DND-41 (cell line): ENCODE data around the gene VAPA.
A peak's percentile ranks its signal among the peaks of the same experiment; 100 is the strongest.

Source experiments
- ATAC-seq: fragments of 200-7000 bp; cut with Tn5 transposase; 3 replicates; pipeline ENCODE4 v1.9.1; 2021; ENCODE audit warnings: low read depth; ENCODE audit not compliant: insufficient read depth
- DNase-seq: peaks from one replicate; pipeline ENCODE4 v3.0.0-alpha.2; 2020
- H2AFZ ChIP-seq: 2 replicates; pipeline ENCODE4 v1.6.0; 2012; ENCODE audit warnings: low read depth, low read length
- H3K27ac ChIP-seq: 2 replicates; pipeline ENCODE4 v1.5.1; 2012; ENCODE audit warnings: low read length, inconsistent platforms
- H3K27me3 ChIP-seq: fragments of 200-600 bp; sonication (generic); 2 replicates; pipeline ENCODE4 v1.6.0; 2012; ENCODE audit warnings: low read length, mild to moderate bottlenecking, inconsistent platforms; ENCODE audit not compliant: insufficient read depth, poor library complexity
- H3K36me3 ChIP-seq: 2 replicates; pipeline ENCODE4 v1.5.1; 2012; ENCODE audit warnings: low read length, inconsistent platforms; ENCODE audit not compliant: insufficient read depth
- H3K4me1 ChIP-seq: 2 replicates; pipeline ENCODE4 v1.5.1; 2012; ENCODE audit warnings: mild to moderate bottlenecking, low read length; ENCODE audit not compliant: insufficient read depth
- H3K4me2 ChIP-seq: 2 replicates; pipeline ENCODE4 v1.6.0; 2012; ENCODE audit warnings: mild to moderate bottlenecking, moderate library complexity, low read length, inconsistent platforms; ENCODE audit not compliant: insufficient read depth
- H3K4me3 ChIP-seq, 2 experiments: fragments of 200-600 bp in 1 of 2; shearing (Covaris generic) in 1 of 2; 2 replicates each; pipeline ENCODE4 v1.5.1; 2012 to 2016; ENCODE audit warnings: inconsistent platforms in 2 of 2, low read length in 2 of 2, mild to moderate bottlenecking in 2 of 2, low read depth in 1 of 2, moderate library complexity in 1 of 2
- H3K79me2 ChIP-seq: 2 replicates; pipeline ENCODE4 v1.6.0; 2012; ENCODE audit warnings: low read length, inconsistent platforms; ENCODE audit not compliant: insufficient read depth
- H3K9ac ChIP-seq: 2 replicates; pipeline ENCODE4 v1.6.0; 2012; ENCODE audit warnings: low read depth, mild to moderate bottlenecking, inconsistent platforms, low read length, moderate library complexity
- H3K9me3 ChIP-seq: 2 replicates; pipeline ENCODE4 v1.5.1; 2012; ENCODE audit warnings: low read length, moderate library complexity, mild to moderate bottlenecking, inconsistent platforms; ENCODE audit not compliant: insufficient read depth, severe bottlenecking
- H4K20me1 ChIP-seq: 2 replicates; pipeline ENCODE4 v1.6.0; 2012; ENCODE audit warnings: low read length; ENCODE audit not compliant: insufficient read depth
- EZH2 ChIP-seq: IDR thresholded peaks from 3 replicates; pipeline ENCODE4 v1.6.1; 2012; ENCODE audit warnings: borderline replicate concordance, low read depth, mild to moderate bottlenecking, moderate library complexity, low read length, inconsistent platforms; ENCODE audit not compliant: severe bottlenecking
- TF ChIP-seq, protein P1 (sequence below): IDR thresholded peaks from 2 replicates; pipeline ENCODE4 v1.5.1; 2012; ENCODE audit warnings: borderline replicate concordance, low read length, moderate library complexity, mild to moderate bottlenecking; ENCODE audit not compliant: poor library complexity, severe bottlenecking; ENCODE audit errors: extremely low read depth

Gene VAPA

DNA sequence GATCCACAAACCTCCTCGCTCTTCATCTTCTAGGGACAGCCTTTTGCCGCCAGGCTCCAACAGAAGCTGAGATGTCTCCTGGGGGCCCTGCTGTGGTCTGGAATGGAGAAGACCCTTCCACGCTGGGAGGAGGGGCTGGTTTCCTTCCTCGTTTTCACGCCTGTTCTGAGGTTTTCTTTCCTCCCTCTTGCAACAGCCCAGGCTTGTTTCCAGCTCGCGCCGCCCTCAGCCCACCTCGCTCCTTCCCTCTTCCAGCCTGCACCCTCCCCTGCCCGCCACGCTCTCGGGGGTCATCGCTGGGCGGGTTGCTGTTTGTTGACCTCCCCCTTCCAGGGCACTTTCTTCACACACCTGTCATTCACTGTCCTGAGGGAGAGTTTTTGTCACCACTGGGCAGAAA, 55.4 kb downstream of the VAPA start:
- Histone ChIP-seq H3K4me1 (peaks cover 13% of the 10 kb centered on the region), H4K20me1 (no peaks in the 10 kb centered on the region), H3K9me3 (no peaks in the 10 kb centered on the region), H2AFZ (no peak overlapping the region), H3K27ac (no peak overlapping the region), H3K4me2 (no peak overlapping the region), H3K79me2 (no peaks in the 10 kb centered on the region), H3K27me3 (no peaks in the 10 kb centered on the region), H3K36me3 (no peaks in the 10 kb centered on the region), H3K9ac (no peak overlapping the region), H3K4me3 (no peak overlapping the region)
- TF ChIP-seq EZH2, result no peak
- TF ChIP-seq, protein P1, sequence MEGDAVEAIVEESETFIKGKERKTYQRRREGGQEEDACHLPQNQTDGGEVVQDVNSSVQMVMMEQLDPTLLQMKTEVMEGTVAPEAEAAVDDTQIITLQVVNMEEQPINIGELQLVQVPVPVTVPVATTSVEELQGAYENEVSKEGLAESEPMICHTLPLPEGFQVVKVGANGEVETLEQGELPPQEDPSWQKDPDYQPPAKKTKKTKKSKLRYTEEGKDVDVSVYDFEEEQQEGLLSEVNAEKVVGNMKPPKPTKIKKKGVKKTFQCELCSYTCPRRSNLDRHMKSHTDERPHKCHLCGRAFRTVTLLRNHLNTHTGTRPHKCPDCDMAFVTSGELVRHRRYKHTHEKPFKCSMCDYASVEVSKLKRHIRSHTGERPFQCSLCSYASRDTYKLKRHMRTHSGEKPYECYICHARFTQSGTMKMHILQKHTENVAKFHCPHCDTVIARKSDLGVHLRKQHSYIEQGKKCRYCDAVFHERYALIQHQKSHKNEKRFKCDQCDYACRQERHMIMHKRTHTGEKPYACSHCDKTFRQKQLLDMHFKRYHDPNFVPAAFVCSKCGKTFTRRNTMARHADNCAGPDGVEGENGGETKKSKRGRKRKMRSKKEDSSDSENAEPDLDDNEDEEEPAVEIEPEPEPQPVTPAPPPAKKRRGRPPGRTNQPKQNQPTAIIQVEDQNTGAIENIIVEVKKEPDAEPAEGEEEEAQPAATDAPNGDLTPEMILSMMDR, result no peak
- DNase-seq (no peak), ATAC-seq (no peak)

DNA sequence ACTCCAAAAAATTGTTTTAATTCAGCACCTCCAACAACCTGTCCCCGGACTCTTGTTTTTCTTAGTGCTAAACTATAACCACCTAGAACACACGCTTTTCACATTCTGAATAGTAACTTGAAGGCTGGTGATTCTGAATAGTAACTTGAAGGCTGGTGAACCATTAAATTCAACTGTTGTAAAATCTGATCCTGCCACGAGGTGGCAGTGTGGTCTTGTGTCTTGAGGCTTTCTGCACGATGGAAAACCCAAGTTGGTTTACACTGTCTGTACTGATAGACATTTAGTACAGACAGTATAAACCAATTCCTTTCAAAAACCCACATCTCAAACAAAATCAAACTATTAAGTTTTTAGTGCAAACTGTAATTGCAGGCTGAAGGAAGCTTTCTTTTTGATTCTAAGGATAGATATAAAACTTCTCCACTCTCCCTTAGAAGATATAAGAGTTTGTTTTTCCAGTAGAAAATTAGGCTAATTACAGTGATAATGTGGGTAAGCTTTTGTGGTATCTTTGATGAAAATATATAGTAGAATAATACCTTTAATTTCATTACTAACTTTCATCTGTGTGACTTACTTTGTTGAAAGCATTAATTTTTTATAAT, 57.6 kb downstream of the VAPA start:
- DNase-seq, result peak; percentile 76
- H3K27me3 ChIP-seq, result no peaks in the 10 kb centered on the region
- H3K4me1 ChIP-seq, result peaks cover 2% of the 10 kb centered on the region
- no peaks in the 10 kb centered on the region for H3K79me2 ChIP-seq
- no peaks in the 10 kb centered on the region for H4K20me1 ChIP-seq
- TF ChIP-seq, protein P1, result peak; percentile 83
- TF ChIP-seq EZH2, result no peak
- H3K9ac ChIP-seq, result no peak overlapping the region
- H3K36me3 ChIP-seq, result no peaks in the 10 kb centered on the region
- H3K4me2 ChIP-seq, result no peak overlapping the region
- ATAC-seq, result peak; percentile 92
- H3K9me3 ChIP-seq, result peaks cover 9% of the 10 kb centered on the region
- no peak overlapping the region for H3K4me3 ChIP-seq
- no peak overlapping the region for H2AFZ ChIP-seq
- no peak overlapping the region for H3K27ac ChIP-seq

DNA sequence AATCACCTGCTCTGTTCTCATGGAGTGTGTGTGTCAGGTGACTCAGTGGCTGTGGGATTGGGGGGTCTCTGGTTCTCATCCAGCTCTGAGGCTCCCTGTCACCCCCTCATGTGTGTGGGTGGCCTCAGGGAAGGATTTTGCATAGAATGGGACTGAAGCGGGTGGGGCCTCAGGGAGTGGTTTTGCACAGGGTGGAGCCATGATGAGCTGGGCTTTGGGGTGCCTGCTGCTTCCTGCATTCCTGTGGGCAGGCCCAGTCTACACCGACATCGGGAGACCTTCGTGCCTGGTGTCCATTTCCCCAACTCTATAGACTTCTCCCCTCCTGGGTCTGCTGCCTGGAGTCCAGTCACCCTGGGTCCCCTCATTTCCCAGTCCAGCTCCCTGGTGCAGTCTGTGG, 59.7 kb downstream of the VAPA start:
- H3K9me3 ChIP-seq, result peaks cover 9% of the 10 kb centered on the region
- DNase-seq (no peak), ATAC-seq (no peak)
- H3K79me2 ChIP-seq, result no peaks in the 10 kb centered on the region
- no peaks in the 10 kb centered on the region for H3K36me3 ChIP-seq
- TF ChIP-seq EZH2, result no peak
- TF ChIP-seq, protein P1, result no peak
- H3K4me2 ChIP-seq, result no peak overlapping the region
- no peaks in the 10 kb centered on the region for H3K4me1 ChIP-seq
- H2AFZ ChIP-seq, result no peak overlapping the region
- H3K27me3 ChIP-seq, result no peaks in the 10 kb centered on the region
- H3K27ac ChIP-seq, result no peak overlapping the region
- no peak overlapping the region for H3K9ac ChIP-seq
- H4K20me1 ChIP-seq, result no peaks in the 10 kb centered on the region
- no peak overlapping the region for H3K4me3 ChIP-seq
